Upper lobe of left lung (tissue), 6 donors: ENCODE results near the gene SMC5. TPM values are rescaled to one million over a fixed set of nuclear protein-coding genes. Genes with fewer than 3 reads are reported as not detected.
"Not testable (repeated sequence)": the region's sequence is repeated elsewhere in the genome, so short reads cannot be mapped to it uniquely, and the experiment has no call there.

Experiments used
- ATAC-seq, 2 donors: fragments of 200-7000 bp; cut with Tn5 transposase; one replicate each; pipeline ENCODE4 v1.9.1; 2022; ENCODE audit warnings: mild to moderate bottlenecking in 2 of 2, moderate library complexity in 2 of 2; ENCODE audit not compliant: low FRiP score in 2 of 2
- DNase-seq, 2 donors: peaks; one replicate each; pipeline ENCODE4 v3.0.0-alpha.2; 2019 to 2020
- H3K27ac ChIP-seq, 4 donors: fragments of 200-600 bp; sonication (generic); one replicate each; pipeline ENCODE4 v1.5.1; 2016 to 2019
- H3K27me3 ChIP-seq, 4 donors: fragments of 200-600 bp; sonication (generic); one replicate each; pipeline ENCODE4 v1.5.1; 2017 to 2019
- H3K36me3 ChIP-seq, 4 donors: fragments of 200-600 bp; sonication (generic); one replicate each; pipeline ENCODE4 v1.5.1; 2016 to 2019
- H3K4me1 ChIP-seq, 4 donors: fragments of 200-600 bp; sonication (generic); one replicate each; pipeline ENCODE4 v1.5.1; 2018 to 2019
- H3K4me3 ChIP-seq, 4 donors: fragments of 200-600 bp; sonication (generic); one replicate each; pipeline ENCODE4 v1.5.1; 2017 to 2019; ENCODE audit warnings: mild to moderate bottlenecking in 2 of 4, moderate library complexity in 1 of 4
- H3K9me3 ChIP-seq, 4 donors: fragments of 200-600 bp; sonication (generic); one replicate each; pipeline ENCODE4 v1.5.1; 2018 to 2019
- EP300 ChIP-seq, 4 donors: sonication (generic); formaldehyde crosslinking; IDR thresholded peaks; one replicate each; pipeline ENCODE4 v1.5.1; 2017; ENCODE audit warnings: antibody characterized with exemption in 4 of 4, control low read depth in 2 of 4
- POLR2A ChIP-seq, 4 donors: fragments of 450-650 bp; IDR thresholded peaks; one replicate each; pipeline ENCODE4 v1.5.1; 2016 to 2017; ENCODE audit warnings: antibody characterized with exemption in 4 of 4, mild to moderate bottlenecking in 2 of 4
- POLR2AphosphoS5 ChIP-seq, 2 donors: sonication (generic); formaldehyde crosslinking; IDR thresholded peaks; one replicate each; pipeline ENCODE4 v1.5.1; 2017; ENCODE audit warnings: antibody characterized with exemption in 2 of 2
- WGBS, 2 donors: methylation state at CpG; one replicate each; pipeline ENCODE4 v1.1.5; 2017 to 2018; 5-methylcytosine and 5-hydroxymethylcytosine counted together
- total RNA-seq, 6 donors: library from RNA; depleted of rRNA in 4 of 6; stranded (reverse); fragments of >200 nt in 4 of 6; gene quantifications; one replicate each; pipeline versions ENCODE4 v1.1.0 to v1.2.1, GENCODE V29; 2016 to 2021
- TF ChIP-seq, protein P1 (sequence below), 6 experiments: fragments of 450-650 bp in 4 of 6; fragments of 200-600 bp in 2 of 6; sonication (generic) in 2 of 6; IDR thresholded peaks; one replicate each; pipeline ENCODE4 v1.5.1; 2016 to 2019; ENCODE audit warnings: antibody characterized with exemption in 6 of 6
- donor health status: DM: no; HTN: no; CAD: no; lungs with moderate emphysema.
- donor health status: DM: no; HTN: yes; CAD: no; lungs with severe emphysema.

The SMC5 gene
- total RNA-seq, 6 donors from 2014 or later = 18.8 to 60.7 (median 28.2) TPM

DNA sequence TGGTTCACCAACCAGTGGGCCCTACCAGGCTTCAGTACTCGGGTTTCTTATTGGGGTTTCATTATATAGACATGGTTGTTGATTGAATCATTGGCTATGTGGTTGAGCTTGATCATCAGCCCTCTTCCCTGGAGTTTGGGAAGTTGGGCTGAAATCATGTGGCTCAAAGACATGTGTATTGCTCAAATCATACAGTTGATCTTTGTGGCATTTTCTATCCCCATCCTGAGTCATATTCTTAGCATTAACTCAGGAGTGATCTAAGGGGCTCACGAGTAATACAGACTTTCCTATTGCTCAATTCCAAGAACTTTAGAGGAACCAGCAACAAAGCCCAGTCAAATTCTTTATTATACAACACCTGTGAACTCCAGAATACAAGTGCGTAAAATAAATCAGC is 66.2 kb downstream of the SMC5 start:
- no peak overlapping the region for H3K27ac ChIP-seq
- TF ChIP-seq POLR2A (IDR thresholded peaks at IDR 0.05) (no peak), EP300 (IDR thresholded peaks at IDR 0.05) (no peak), POLR2AphosphoS5 (IDR thresholded peaks at IDR 0.05) (no peak)
- TF ChIP-seq, protein P1, sequence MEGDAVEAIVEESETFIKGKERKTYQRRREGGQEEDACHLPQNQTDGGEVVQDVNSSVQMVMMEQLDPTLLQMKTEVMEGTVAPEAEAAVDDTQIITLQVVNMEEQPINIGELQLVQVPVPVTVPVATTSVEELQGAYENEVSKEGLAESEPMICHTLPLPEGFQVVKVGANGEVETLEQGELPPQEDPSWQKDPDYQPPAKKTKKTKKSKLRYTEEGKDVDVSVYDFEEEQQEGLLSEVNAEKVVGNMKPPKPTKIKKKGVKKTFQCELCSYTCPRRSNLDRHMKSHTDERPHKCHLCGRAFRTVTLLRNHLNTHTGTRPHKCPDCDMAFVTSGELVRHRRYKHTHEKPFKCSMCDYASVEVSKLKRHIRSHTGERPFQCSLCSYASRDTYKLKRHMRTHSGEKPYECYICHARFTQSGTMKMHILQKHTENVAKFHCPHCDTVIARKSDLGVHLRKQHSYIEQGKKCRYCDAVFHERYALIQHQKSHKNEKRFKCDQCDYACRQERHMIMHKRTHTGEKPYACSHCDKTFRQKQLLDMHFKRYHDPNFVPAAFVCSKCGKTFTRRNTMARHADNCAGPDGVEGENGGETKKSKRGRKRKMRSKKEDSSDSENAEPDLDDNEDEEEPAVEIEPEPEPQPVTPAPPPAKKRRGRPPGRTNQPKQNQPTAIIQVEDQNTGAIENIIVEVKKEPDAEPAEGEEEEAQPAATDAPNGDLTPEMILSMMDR (IDR thresholded peaks at IDR 0.05) = no peak
- DNase-seq = no peak
- WGBS, 2 donors = 80 to 84% methylated on average over 3 of the region's 3 CpGs
- peaks cover 14 to 83% (median 25%) of the 10 kb centered on the region in 4 donors for H3K36me3 ChIP-seq
- no peak overlapping the region for H3K4me3 ChIP-seq
- H3K9me3 ChIP-seq = no peaks in the 10 kb centered on the region
- no peaks in the 10 kb centered on the region for H3K27me3 ChIP-seq
- H3K4me1 ChIP-seq = no peaks in the 10 kb centered on the region
- ATAC-seq = no peak

DNA sequence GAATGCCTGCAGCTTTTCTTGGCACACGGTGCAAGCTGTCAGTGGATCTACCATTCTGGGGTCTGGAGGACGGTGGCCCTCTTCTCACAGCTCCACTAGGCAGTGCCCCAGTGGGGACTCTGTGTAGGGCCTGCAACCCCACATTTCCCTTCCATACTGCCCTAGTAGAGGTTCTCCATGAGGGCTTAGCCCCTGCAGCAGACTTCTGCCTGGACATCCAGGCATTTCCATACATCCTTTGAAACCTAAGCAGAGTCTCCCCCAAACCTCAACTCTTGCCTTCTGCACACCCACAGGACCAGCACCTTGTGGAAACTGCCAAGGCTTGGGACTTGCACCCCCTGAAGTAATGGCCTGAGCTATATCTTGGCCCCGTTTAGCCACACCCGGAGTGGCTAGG is 69.8 kb downstream of the SMC5 start:
- not testable (repeated sequence) for H3K4me3 ChIP-seq, DNase-seq, H3K27me3 ChIP-seq, H3K9me3 ChIP-seq, ATAC-seq, H3K27ac ChIP-seq, H3K4me1 ChIP-seq
- peaks cover 14 to 79% (median 20%) of the 10 kb centered on the region in 4 donors for H3K36me3 ChIP-seq
- 88 to 100% methylated on average over 3 to 4 of the region's 4 CpGs for WGBS, 2 donors

DNA sequence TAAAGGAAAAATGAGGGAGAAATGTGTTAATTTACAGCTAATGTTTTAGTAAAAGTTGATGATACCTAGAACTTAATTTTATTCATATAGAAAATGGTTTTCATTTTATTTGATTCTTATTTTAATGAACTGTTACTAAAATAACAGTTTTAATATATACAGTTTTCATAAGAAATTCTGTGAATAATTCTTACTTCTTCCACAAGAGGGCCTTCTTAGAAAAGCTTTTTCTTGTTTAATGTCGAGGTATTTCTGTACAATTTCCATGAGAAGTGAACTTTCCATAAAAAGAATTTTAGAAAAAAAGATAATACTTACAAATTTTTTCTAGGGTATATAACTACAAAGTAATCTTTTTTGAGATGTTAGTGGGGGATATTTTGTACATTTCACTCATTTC is 81.8 kb downstream of the SMC5 start:
- Histone ChIP-seq H3K27me3 (no peaks in the 10 kb centered on the region), H3K4me1 (no peaks in the 10 kb centered on the region), H3K4me3 (no peak overlapping the region), H3K27ac (no peak overlapping the region), H3K36me3 (peaks cover 0 to 5% (median 3%) of the 10 kb centered on the region in 4 donors), H3K9me3 (no peaks in the 10 kb centered on the region)
- DNase-seq (no peak), ATAC-seq (no peak)
- TF ChIP-seq, protein P1 (IDR thresholded peaks at IDR 0.05) = peak; percentile 19 to 58 (median 40)
- TF ChIP-seq POLR2A (IDR thresholded peaks at IDR 0.05) = no peak
- WGBS, 2 donors = 2 to 4% methylated on average over 1 of the region's 1 CpG

DNA sequence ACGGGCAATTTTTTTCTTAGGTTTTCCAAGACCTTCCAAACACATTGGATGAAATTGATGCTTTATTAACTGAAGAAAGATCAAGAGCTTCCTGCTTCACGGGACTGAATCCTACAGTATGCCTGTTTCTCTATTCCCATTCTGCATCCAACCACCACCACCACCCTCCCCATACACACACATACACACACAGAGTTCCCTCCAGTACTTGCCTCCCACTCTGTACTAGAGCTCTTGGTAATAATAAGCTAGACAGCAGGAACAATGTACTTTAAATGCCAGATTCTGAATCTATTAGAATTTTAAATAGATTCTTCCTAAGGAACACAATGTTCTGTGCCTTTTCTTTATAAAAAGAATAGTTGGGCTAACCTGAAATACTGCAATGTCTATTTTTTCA is 88.3 kb downstream of the SMC5 start:
- ATAC-seq (no peak), DNase-seq (no peak)
- Histone ChIP-seq H3K4me1 (no peaks in the 10 kb centered on the region), H3K36me3 (peaks cover 0 to 50% (median 16%) of the 10 kb centered on the region in 4 donors), H3K27me3 (no peaks in the 10 kb centered on the region), H3K4me3 (no peak overlapping the region), H3K9me3 (no peaks in the 10 kb centered on the region), H3K27ac (no peak overlapping the region)
- WGBS, 2 donors = 89 to 90% methylated on average over 2 of the region's 2 CpGs
- TF ChIP-seq POLR2AphosphoS5 (IDR thresholded peaks at IDR 0.05) (no peak), POLR2A (IDR thresholded peaks at IDR 0.05) (no peak), EP300 (IDR thresholded peaks at IDR 0.05) (no peak)
- TF ChIP-seq, protein P1 (IDR thresholded peaks at IDR 0.05) = no peak

DNA sequence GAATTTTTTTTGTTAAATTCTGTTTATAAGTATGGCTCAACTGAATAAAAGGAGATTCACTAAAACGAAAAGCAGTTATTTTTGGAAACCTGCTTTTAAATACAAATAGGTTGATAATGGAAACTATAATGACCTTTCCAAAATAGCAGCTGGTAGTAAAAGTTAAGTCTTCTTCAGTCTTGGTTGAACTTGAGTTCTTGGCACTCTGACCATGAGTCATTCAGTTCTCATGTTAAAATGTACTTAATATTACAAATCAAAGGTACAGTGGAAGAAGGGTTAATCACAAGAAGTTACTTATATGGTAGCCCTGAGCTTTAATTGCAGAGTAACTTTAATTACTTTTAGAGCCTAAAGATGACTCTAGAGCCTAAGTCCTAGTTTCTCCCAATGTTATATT is 93.6 kb downstream of the SMC5 start:
- H3K36me3 ChIP-seq = peaks cover 0 to 38% (median 11%) of the 10 kb centered on the region in 4 donors
- ATAC-seq (no peak), DNase-seq (no peak)
- no peaks in the 10 kb centered on the region for H3K27me3 ChIP-seq
- no peaks in the 10 kb centered on the region for H3K4me1 ChIP-seq
- TF ChIP-seq EP300 (IDR thresholded peaks at IDR 0.05) = no peak
- no peak for TF ChIP-seq POLR2AphosphoS5 (IDR thresholded peaks at IDR 0.05)
- TF ChIP-seq, protein P1 (IDR thresholded peaks at IDR 0.05) = no peak
- no peak for TF ChIP-seq POLR2A (IDR thresholded peaks at IDR 0.05)
- H3K9me3 ChIP-seq = no peaks in the 10 kb centered on the region
- WGBS, 2 donors = 54 to 69% methylated on average over 1 of the region's 1 CpG
- H3K27ac ChIP-seq = peak overlapping the region in 1 of 4 donors; percentile 40
- no peak overlapping the region for H3K4me3 ChIP-seq
